ENCODE measurements around the gene IPO8. TPM values are rescaled to one million over a fixed set of nuclear protein-coding genes. Genes with fewer than 3 reads are reported as not detected.

Gene IPO8
- total RNA-seq, 4 donors from 2014 or later, result 20.6 to 38.3 (median 26.1) TPM

DNA sequence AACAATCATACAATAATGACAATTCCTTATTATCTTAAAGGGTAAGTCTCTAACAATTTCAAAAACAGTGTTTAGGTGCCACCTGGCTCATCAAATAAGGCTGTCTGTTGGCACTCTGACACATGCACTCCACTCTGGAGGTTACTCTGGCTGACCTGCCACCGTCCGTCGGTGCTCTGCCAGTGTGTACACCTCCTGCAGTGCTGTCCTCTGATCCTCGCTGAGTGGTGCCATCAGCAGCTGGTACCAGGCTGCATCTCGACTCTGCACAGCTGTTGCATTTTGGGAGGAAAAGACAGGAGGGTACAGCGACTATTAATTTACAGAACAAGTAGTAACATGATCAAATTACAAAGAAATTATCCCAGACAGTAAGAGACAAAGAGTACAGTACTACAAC lies 63.9 kb downstream of the IPO8 start:
- Histone ChIP-seq H3K36me3 (peaks cover 0 to 58% of the 10 kb centered on the region in 2 donors), H3K27me3 (no peaks in the 10 kb centered on the region), H3K9me3 (no peaks in the 10 kb centered on the region), H3K27ac (no peak overlapping the region), H3K4me3 (no peak overlapping the region), H3K4me1 (peaks cover 0 to 7% of the 10 kb centered on the region in 2 donors)
- no peak for TF ChIP-seq POLR2A (IDR thresholded peaks at IDR 0.05)
- TF ChIP-seq, protein P1, sequence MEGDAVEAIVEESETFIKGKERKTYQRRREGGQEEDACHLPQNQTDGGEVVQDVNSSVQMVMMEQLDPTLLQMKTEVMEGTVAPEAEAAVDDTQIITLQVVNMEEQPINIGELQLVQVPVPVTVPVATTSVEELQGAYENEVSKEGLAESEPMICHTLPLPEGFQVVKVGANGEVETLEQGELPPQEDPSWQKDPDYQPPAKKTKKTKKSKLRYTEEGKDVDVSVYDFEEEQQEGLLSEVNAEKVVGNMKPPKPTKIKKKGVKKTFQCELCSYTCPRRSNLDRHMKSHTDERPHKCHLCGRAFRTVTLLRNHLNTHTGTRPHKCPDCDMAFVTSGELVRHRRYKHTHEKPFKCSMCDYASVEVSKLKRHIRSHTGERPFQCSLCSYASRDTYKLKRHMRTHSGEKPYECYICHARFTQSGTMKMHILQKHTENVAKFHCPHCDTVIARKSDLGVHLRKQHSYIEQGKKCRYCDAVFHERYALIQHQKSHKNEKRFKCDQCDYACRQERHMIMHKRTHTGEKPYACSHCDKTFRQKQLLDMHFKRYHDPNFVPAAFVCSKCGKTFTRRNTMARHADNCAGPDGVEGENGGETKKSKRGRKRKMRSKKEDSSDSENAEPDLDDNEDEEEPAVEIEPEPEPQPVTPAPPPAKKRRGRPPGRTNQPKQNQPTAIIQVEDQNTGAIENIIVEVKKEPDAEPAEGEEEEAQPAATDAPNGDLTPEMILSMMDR (IDR thresholded peaks at IDR 0.05 in 4 of 5, conservative IDR thresholded peaks at IDR 0.05 in 1 of 5), result no peak
- DNase-seq, result no peak
- ATAC-seq, result no peak
- intact Hi-C loops (cut with DNase I; ENCODE audit: low total_unique reads), result no loop called here
- in situ Hi-C loops (cut with MboI; ENCODE audit: low sequenced_read_pairs in 4 of 4), result no loop called here

DNA sequence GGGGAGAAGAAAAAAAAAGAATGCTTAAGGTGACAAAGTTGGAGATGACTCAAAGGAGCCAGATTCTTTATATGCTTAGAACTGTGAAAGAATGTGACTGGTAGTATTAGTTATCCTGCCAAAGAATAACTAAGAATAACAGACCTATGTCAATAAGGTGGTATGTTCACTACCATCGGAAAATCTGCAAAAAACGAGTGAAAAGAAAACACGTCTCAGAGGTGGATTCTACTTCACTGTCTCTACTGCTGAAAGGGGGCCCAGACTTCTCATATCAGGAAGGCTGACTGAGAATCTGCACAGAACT lies 64.7 kb downstream of the IPO8 start:
- TF ChIP-seq POLR2A (IDR thresholded peaks at IDR 0.05), result no peak
- TF ChIP-seq, protein P1 (IDR thresholded peaks at IDR 0.05 in 4 of 5, conservative IDR thresholded peaks at IDR 0.05 in 1 of 5), result no peak
- Histone ChIP-seq H3K4me1 (peaks cover 0 to 7% of the 10 kb centered on the region in 2 donors), H3K9me3 (no peaks in the 10 kb centered on the region), H3K27me3 (no peaks in the 10 kb centered on the region), H3K27ac (peak overlapping the region in 2 of 4 donors; percentile 6 to 51), H3K36me3 (peaks cover 0 to 53% of the 10 kb centered on the region in 2 donors), H3K4me3 (no peak overlapping the region)
- intact Hi-C loops (cut with DNase I; ENCODE audit: low total_unique reads), result no loop called here
- in situ Hi-C loops (cut with MboI; ENCODE audit: low sequenced_read_pairs in 4 of 4), result no loop called here
- no peak for DNase-seq
- ATAC-seq, result no peak

DNA sequence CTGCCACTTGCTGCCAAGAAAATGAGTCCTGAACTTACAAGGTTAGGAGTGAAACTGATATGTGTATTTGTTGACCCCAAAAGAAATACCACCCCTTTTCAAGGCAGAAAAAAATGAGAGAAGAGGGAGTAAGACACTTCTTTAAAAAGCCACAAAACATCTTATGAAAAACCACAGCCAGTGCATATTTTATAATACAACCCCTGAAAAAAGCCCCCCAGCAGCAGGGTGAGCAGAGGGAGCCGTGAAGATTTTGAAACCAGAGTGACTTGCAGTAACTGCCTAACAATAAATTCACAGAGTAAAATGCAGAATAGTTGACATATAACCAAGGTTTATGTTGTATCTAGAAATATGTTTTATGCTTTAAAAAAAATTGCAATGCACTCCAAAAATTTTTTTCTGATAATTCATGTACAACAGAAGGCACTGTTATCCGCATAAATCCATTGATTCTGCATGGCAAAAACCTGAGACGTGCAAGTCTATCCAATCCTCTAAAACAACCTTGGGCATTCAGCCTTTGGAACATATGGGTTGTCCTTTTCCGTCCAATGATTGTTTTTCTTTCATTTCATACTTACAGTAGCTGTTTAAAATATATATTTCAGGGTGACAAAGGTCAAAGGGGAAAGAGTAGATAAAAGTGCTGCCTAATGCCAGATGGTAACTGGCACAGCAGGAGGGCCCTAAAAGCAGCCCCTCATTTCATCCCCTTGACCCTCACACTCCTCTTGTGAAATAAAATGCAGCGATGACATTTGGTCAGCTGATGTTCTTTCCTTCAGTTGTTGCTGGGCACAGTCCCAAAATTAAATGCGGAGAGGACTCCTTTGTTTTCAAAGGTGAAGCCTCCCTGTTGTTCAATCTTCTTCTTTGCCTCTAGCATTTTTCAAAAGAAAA lies 65.3 kb downstream of the IPO8 start:
- DNase-seq, result peak in 1 of 2 donors; percentile 4
- peak overlapping the region in 2 of 4 donors; percentile 6 to 51 for H3K27ac ChIP-seq
- peaks cover 0 to 49% of the 10 kb centered on the region in 2 donors for H3K36me3 ChIP-seq
- H3K4me3 ChIP-seq, result no peak overlapping the region
- peaks cover 0 to 7% of the 10 kb centered on the region in 2 donors for H3K4me1 ChIP-seq
- no peaks in the 10 kb centered on the region for H3K9me3 ChIP-seq
- H3K27me3 ChIP-seq, result no peaks in the 10 kb centered on the region
- intact Hi-C loops (cut with DNase I; ENCODE audit: low total_unique reads), result no loop called here
- TF ChIP-seq POLR2A (IDR thresholded peaks at IDR 0.05), result no peak
- TF ChIP-seq, protein P1 (IDR thresholded peaks at IDR 0.05 in 4 of 5, conservative IDR thresholded peaks at IDR 0.05 in 1 of 5), result no peak
- ATAC-seq, result peak; percentile 47 to 75
- in situ Hi-C loops (cut with MboI; ENCODE audit: low sequenced_read_pairs in 4 of 4), result no loop called here

DNA sequence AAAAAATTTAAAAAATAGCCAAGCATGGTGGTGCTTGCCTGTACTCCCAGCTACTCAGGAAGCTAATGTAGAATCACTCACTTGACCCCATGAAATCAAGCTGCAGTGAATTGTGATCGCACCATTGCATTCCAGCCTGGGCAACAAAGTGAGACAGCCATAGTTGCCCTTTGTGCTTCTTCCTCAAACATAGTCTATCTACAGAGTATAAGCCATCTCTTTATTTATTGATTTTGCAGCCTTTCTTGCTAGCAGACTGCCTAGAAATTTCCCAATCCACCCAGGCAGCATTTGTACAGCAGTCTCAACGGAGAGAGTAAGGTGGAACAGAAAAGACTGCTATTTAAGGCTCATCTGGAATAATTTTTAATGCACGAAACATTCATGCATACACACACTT lies 68.8 kb downstream of the IPO8 start:
- no peak overlapping the region for H3K27ac ChIP-seq
- intact Hi-C loops (cut with DNase I; ENCODE audit: low total_unique reads) (no loop called here), in situ Hi-C loops (cut with MboI; ENCODE audit: low sequenced_read_pairs in 4 of 4) (no loop called here)
- H3K36me3 ChIP-seq, result peaks cover 0 to 38% of the 10 kb centered on the region in 2 donors
- TF ChIP-seq POLR2A (IDR thresholded peaks at IDR 0.05), result no peak
- TF ChIP-seq, protein P1 (IDR thresholded peaks at IDR 0.05 in 4 of 5, conservative IDR thresholded peaks at IDR 0.05 in 1 of 5), result no peak
- no peak for ATAC-seq
- no peak for DNase-seq
- peaks cover 0 to 7% of the 10 kb centered on the region in 2 donors for H3K4me1 ChIP-seq
- H3K9me3 ChIP-seq, result no peaks in the 10 kb centered on the region
- no peak overlapping the region for H3K4me3 ChIP-seq
- H3K27me3 ChIP-seq, result no peaks in the 10 kb centered on the region

Measured in gastrocnemius medialis (tissue), 4 donors.